ENCODE measurements around the gene CLCN1.
"Not testable (repeated sequence)": the region's sequence is repeated elsewhere in the genome, so short reads cannot be mapped to it uniquely, and the experiment has no call there.

The CLCN1 gene

DNA sequence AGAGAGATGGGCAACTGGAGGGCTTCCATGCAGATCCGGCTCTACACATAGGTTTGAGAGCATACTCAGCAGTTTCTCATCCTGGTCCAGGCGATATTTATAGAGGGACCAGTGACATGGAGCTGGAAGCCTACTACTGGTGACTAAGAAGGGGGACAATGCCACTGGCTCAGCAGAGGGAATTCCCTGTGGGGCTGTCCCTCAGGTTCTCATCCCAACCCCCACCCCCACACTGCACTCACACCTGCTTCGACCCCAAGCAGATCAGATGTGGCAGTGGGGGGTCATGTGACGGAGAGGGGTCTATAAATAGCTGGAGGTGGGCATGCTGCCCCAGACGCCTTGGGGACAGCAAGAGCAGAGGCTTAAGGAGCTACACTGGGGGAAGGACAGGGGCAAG is at the start of gene CLCN1:
TSS of gene CLCN1 (plus strand) at position 336 of the 400 bp plus-strand sequence. CDS start 102 bp downstream, outside the sequence.
- DNase-seq (ENCODE audit: low spot score) = no peak

GRCh38 chr7:143269251-143269650 is 46.7 kb upstream of the CLCN1 start:
- DNase-seq (ENCODE audit: low spot score) = no peak

DNA sequence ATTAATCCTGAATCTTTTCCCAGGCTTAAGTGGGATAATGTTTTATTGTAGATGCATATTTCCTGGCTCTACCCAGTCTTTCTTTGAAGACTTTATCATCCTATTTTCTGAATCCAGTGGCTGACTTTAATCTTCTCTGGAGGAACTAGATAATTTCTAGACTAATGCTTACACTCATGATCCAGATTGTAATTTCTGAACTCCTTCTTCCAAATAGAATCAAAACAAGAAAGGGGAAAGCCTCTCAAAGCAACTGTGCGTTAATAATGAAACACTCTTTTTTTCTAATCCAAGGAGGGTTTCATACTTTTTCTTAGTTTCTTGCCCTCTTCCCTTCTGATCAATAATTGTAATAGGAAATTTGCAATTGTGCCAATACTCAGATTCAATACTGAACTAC is 44.7 kb upstream of the CLCN1 start:
- no peak for DNase-seq (ENCODE audit: low spot score)

DNA sequence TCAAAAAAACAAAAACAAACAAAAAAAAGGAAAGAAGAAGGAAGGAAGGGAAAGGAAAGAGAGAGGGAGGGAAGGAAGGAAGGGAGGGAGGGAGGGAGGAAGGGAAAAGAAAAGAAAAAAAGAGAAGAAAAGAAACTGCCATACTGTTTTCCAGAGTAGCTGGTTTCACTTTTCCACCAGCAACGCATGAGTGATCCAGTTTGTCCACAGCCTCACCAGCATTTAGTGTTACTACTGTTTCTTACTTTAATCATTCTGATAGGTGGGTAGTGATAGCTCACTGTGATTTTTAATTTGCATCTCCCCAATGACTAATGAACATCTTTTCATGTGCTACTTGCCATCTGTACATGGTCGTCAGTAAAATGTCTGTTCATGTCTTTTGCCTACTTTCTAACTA is 43.0 kb upstream of the CLCN1 start:
- no peak for DNase-seq (ENCODE audit: low spot score)

GRCh38 chr7:143279186-143280098 is 36.5 kb upstream of the CLCN1 start:
- DNase-seq (ENCODE audit: low spot score) = peak; percentile 70

DNA sequence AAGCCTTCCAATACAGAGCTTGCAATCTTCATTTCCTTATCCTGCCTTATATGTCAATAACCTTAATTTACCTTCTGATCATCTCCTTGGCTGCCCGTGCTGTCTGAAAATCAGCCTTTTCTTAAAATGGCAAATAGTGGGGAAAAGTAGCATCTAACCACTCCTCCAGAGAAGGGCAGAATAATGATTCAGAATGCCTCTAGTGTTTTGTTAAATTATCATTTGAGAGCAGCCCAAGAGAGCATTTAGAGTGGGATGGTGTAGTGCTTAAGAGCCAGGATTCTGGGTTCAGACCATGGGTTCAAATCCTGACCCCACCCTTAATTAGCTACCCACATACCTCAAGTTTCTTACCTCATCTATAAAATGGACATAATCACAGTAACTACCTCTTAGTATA is 35.8 kb upstream of the CLCN1 start:
- DNase-seq (ENCODE audit: low spot score) = no peak

DNA sequence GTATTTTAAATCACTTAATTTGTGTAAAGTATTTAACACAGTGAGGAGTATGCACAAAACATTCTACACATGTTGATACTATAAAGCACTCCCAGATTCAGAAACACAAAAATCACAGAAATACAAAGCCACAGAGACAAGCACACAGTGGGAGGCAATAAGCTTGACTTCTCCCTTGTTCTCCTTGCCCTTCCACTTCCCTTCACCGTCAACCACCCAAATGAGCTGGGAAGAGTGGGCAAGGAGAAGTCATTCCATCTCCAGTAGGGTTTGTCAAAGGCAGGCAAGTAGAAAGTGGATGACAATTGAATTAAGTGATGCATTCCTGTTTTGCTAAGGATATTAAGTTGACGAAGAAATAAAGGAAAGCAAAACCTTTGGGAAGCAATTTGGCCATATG is 35.3 kb upstream of the CLCN1 start:
- DNase-seq (ENCODE audit: low spot score) = no peak

- DNase-seq (ENCODE audit: low spot score) = no peak
Measured at GRCh38 chr7:143281529-143281928, 34.4 kb upstream of the CLCN1 start.

DNA sequence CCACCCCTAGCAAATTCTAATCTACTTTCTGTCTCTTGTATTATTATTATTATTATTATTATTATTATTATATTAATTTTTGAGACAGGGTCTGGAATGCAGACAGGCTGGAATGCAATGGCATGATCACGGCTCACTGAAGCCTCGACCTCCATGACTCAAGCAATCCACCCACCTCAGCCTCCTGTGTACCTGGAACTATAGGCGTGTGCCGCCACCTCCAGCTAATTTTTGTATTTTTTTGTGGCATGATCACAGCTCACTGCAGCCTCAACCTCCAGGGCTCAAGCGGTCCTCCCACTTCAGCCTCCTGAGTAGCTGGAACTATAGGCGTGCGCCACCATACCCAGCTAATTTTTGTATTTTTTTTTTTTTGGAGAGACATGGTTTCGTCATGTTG is 33.8 kb upstream of the CLCN1 start:
- no peak for DNase-seq (ENCODE audit: low spot score)

DNA sequence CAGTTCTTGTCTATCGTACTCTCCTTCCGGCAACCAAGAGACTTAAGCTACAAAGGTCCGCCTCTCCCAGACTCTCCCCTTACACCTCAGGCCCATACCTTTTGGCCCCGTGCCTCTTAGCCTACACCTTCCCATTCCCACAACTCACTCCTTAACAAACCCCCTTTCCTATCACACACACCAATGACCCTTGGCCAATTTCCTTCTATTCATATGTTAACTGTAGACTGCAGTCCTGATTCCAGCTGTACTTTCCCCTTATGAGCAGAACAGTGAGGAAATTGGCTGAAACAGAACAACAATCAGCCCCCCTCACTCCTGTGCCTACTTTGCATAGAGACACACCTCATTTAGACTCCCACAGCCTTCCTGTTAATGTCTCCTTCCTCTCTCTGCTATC is 32.5 kb upstream of the CLCN1 start:
- no peak for DNase-seq (ENCODE audit: low spot score)

GRCh38 chr7:143284591-143285469 is 31.1 kb upstream of the CLCN1 start, which contains the start of gene TMEM139:
TSS of gene TMEM139 (plus strand) at chr7:143284958. CDS start at chr7:143285958, 1,000 bp downstream.
- no peak for DNase-seq (ENCODE audit: low spot score)

GRCh38 chr7:143285470-143285778 is 30.5 kb upstream of the CLCN1 start:
- DNase-seq (ENCODE audit: low spot score) = no peak

DNA sequence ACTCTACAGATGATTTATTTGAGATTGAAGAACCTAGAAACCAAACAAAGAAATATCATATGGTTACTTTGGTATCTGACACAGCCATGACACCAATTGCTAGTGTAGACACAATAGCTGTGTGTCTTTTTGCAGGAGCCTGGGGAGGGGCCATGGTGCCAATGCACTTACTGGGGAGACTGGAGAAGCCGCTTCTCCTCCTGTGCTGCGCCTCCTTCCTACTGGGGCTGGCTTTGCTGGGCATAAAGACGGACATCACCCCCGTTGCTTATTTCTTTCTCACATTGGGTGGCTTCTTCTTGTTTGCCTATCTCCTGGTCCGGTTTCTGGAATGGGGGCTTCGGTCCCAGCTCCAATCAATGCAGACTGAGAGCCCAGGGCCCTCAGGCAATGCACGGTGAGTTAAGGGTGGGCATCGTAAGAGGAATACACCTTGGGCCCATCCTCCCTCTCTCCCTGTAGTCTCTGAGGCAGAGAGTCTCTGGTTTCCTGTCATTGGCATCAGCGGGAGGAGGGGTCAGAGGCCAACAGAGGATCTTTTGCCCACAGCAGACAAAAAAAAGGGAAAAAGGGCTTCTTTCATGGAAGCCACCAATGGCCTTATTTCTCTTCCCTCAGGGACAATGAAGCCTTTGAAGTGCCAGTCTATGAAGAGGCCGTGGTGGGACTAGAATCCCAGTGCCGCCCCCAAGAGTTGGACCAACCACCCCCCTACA is 29.9 kb upstream of the CLCN1 start:
- no peak for DNase-seq (ENCODE audit: low spot score)

GRCh38 chr7:143286522-143286890 is 29.4 kb upstream of the CLCN1 start:
- no peak for DNase-seq (ENCODE audit: low spot score)

DNA sequence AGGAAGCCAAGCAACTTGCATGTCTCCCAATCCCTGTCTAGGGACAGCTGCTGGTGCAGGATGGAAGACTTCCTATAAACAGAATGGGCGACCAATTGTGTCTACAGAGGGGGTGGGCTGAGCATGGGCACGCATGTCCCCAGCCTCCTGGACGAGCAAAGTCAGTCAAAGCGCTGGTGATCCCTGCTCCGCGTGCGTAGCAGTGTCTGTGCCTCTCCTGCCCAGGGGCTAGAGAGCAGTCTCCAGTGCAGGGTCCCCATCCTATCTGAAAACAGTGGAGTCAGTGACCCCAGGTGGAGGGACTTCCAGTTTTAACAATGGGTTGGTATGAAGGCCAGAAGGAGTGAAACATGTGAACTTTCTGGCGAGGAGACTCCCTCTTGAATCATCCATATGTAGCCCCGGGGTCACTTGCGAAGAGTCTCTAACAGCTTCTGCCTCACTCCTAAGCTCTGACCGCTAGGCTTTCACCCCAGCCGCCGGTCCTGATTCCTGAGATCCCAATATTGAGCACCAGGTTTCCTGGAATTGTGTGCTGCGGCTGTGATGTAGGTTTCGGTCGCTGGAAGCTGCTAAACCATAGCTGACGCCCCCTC is 28.5 kb upstream of the CLCN1 start:
- no peak for DNase-seq (ENCODE audit: low spot score)

- DNase-seq (ENCODE audit: low spot score) = peak; percentile 100
Measured at GRCh38 chr7:143287935-143288826, 27.7 kb upstream of the CLCN1 start, which contains the start of gene CASP2. TSS of gene CASP2 (plus strand) at chr7:143288351. CDS start at chr7:143288456, 105 bp downstream.

DNA sequence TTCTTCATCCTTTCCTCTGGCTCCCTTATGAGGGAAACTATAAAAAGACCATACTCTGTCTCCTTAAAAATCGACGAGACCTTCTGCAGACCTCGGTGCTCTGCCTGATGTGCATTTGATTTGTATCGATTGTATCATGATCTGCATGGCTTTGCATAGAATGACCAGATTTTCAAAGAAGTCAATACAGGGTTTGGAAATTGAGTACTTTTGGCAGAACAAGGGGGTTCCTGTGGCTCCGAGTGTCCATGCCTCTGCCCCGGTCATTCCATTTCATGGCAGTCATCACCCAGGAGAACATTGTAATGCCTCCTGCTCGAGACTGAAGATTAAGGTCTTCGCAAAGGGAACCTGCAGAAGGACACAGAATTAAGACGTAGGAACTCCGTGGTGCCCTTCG is 27.1 kb upstream of the CLCN1 start:
- DNase-seq (ENCODE audit: low spot score) = peak; percentile 42

DNA sequence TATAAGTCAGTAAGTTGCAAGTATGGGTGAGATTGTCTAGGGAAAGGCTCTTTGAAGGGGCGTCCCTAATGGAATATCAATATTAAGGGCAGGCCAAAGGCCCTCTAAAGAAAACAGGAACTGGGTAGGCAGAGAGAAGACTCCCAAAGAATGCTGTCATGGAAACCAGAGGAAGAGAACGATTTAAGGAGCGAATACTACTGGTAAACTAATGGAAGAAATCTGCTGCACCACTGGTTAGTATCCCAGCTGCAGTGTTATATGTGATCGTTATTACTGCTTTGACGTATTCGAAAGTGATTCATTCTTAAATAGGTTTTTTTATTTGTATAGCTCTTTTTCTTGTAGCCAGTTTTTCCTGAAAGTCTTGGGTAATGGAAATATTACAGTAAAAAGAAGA is 26.5 kb upstream of the CLCN1 start:
- DNase-seq (ENCODE audit: low spot score) = no peak

- not testable (repeated sequence) for DNase-seq (ENCODE audit: low spot score)
Measured at GRCh38 chr7:143289888-143290287, 26.0 kb upstream of the CLCN1 start.

GRCh38 chr7:143290293-143290692 is 25.6 kb upstream of the CLCN1 start:
- no peak for DNase-seq (ENCODE audit: low spot score)

GRCh38 chr7:143292876-143293275 is 23.0 kb upstream of the CLCN1 start:
- no peak for DNase-seq (ENCODE audit: low spot score)

All from AG20443 (cell line).